Measurements from ENCODE around the gene CERS6.

The CERS6 gene

GRCh38 chr2:168596881-168597655 is 141.0 kb downstream of the CERS6 start:
- no peak for DNase-seq (ENCODE audit: low read depth in 2 of 2, low spot score in 1 of 2)

- no peak for DNase-seq (ENCODE audit: low read depth in 2 of 2, low spot score in 1 of 2)
These were observed 143.7 kb downstream of the CERS6 start for GRCh38 chr2:168599738-168600137.

- no peak for DNase-seq (ENCODE audit: low read depth in 2 of 2, low spot score in 1 of 2)
These were observed 144.9 kb downstream of the CERS6 start for GRCh38 chr2:168600949-168601348.

GRCh38 chr2:168601741-168602140 is 145.7 kb downstream of the CERS6 start:
- DNase-seq (ENCODE audit: low read depth in 2 of 2, low spot score in 1 of 2) = no peak

GRCh38 chr2:168602379-168602778 is 146.3 kb downstream of the CERS6 start:
- DNase-seq (ENCODE audit: low read depth in 2 of 2, low spot score in 1 of 2) = no peak

- DNase-seq (ENCODE audit: low read depth in 2 of 2, low spot score in 1 of 2) = no peak
These were observed 146.9 kb downstream of the CERS6 start for GRCh38 chr2:168602846-168603401.

- DNase-seq (ENCODE audit: low read depth in 2 of 2, low spot score in 1 of 2) = no peak
These were observed 147.4 kb downstream of the CERS6 start for GRCh38 chr2:168603439-168603961.

GRCh38 chr2:168604252-168604651 is 148.2 kb downstream of the CERS6 start:
- no peak for DNase-seq (ENCODE audit: low read depth in 2 of 2, low spot score in 1 of 2)

GRCh38 chr2:168607992-168608391 is 151.9 kb downstream of the CERS6 start:
- no peak for DNase-seq (ENCODE audit: low read depth in 2 of 2, low spot score in 1 of 2)

- DNase-seq (ENCODE audit: low read depth in 2 of 2, low spot score in 1 of 2) = no peak
These were observed 152.7 kb downstream of the CERS6 start for GRCh38 chr2:168608796-168609195.

GRCh38 chr2:168611091-168611490 is 155.0 kb downstream of the CERS6 start:
- DNase-seq (ENCODE audit: low read depth in 2 of 2, low spot score in 1 of 2) = no peak

- no peak for DNase-seq (ENCODE audit: low read depth in 2 of 2, low spot score in 1 of 2)
These were observed 156.0 kb downstream of the CERS6 start for GRCh38 chr2:168611896-168612650.

GRCh38 chr2:168612719-168613118 is 156.6 kb downstream of the CERS6 start:
- DNase-seq (ENCODE audit: low read depth in 2 of 2, low spot score in 1 of 2) = no peak

- no peak for DNase-seq (ENCODE audit: low read depth in 2 of 2, low spot score in 1 of 2)
These were observed 157.5 kb downstream of the CERS6 start for GRCh38 chr2:168613551-168613950.

GRCh38 chr2:168614172-168615018 is 158.3 kb downstream of the CERS6 start:
- DNase-seq (ENCODE audit: low read depth in 2 of 2, low spot score in 1 of 2) = no peak

- no peak for DNase-seq (ENCODE audit: low read depth in 2 of 2, low spot score in 1 of 2)
These were observed 164.5 kb downstream of the CERS6 start for GRCh38 chr2:168620554-168620953.

GRCh38 chr2:168622559-168622958 is 166.5 kb downstream of the CERS6 start:
- DNase-seq (ENCODE audit: low read depth in 2 of 2, low spot score in 1 of 2) = no peak

- no peak for DNase-seq (ENCODE audit: low read depth in 2 of 2, low spot score in 1 of 2)
These were observed 168.0 kb downstream of the CERS6 start for GRCh38 chr2:168624028-168624427.

- no peak for DNase-seq (ENCODE audit: low read depth in 2 of 2, low spot score in 1 of 2)
These were observed 170.0 kb downstream of the CERS6 start for GRCh38 chr2:168626096-168626495.

- no peak for DNase-seq (ENCODE audit: low read depth in 2 of 2, low spot score in 1 of 2)
These were observed 170.6 kb downstream of the CERS6 start for GRCh38 chr2:168626647-168627046.

- DNase-seq (ENCODE audit: low read depth in 2 of 2, low spot score in 1 of 2) = no peak
These were observed 176.6 kb downstream of the CERS6 start for GRCh38 chr2:168632709-168633121.

Data from stimulated activated CD8-positive, alpha-beta memory T cell treated with anti-CD3 and anti-CD28 coated beads, Interleukin-4, amount 100 ng/mL, for 1 hour (primary cell).